Muscle layer of duodenum (tissue), 2 donors: Measurements from ENCODE around the gene SIM1.

ENCODE experiments used
- H3K27ac ChIP-seq: one replicate; pipeline ENCODE4 v1.7.0; 2013; ENCODE audit warnings: mild to moderate bottlenecking, low read length
- H3K27me3 ChIP-seq: one replicate; pipeline ENCODE4 v1.7.0; 2013; ENCODE audit warnings: low read depth, mild to moderate bottlenecking, control low read depth, low read length
- H3K36me3 ChIP-seq, 2 donors: one replicate each; pipeline ENCODE4 v1.7.0; 2013; ENCODE audit warnings: low read length in 2 of 2, control low read depth in 1 of 2, mild to moderate bottlenecking in 1 of 2; ENCODE audit not compliant: insufficient read depth in 2 of 2, control insufficient read depth in 1 of 2
- H3K4me1 ChIP-seq, 2 donors: one replicate each; pipeline ENCODE4 v1.7.0; 2013; ENCODE audit warnings: low read length in 2 of 2, mild to moderate bottlenecking in 2 of 2, control low read depth in 1 of 2, moderate library complexity in 1 of 2; ENCODE audit not compliant: insufficient read depth in 2 of 2, control insufficient read depth in 1 of 2
- H3K4me3 ChIP-seq, 2 donors: one replicate each; pipeline ENCODE4 v1.7.0; 2013; ENCODE audit warnings: low read length in 2 of 2, low read depth in 1 of 2, mild to moderate bottlenecking in 1 of 2
- H3K9me3 ChIP-seq, 2 donors: one replicate each; pipeline ENCODE4 v1.7.0; 2013; ENCODE audit warnings: low read length in 2 of 2, control low read depth in 1 of 2, mild to moderate bottlenecking in 1 of 2; ENCODE audit not compliant: control insufficient read depth in 1 of 2
- donor health status: healthy.

The SIM1 gene

GRCh38 chr6:100487638-100488037 is 22.9 kb upstream of the SIM1 start:
- H3K27me3 ChIP-seq = no peaks in the 10 kb centered on the region

DNA sequence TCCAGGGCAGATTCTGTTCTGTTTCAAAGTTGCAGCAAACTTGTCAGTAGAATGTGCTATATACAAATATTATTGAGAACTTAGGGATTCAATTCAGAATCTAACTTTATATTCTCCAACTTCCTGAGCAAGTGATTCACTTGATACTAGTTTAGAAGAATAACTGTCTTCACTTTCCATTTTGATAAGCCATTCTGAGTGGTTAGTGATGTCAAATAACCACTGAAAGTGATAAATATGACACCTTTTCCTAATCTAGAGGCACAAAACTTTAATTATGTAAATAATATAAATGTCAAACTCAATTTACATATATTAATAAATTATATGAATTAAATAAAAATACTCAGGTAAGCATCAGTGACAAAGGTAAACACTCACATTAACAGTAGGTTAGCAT is 20.5 kb upstream of the SIM1 start:
- Histone ChIP-seq H3K27me3 (no peaks in the 10 kb centered on the region), H3K36me3 (no peaks in the 10 kb centered on the region), H3K4me3 (no peak overlapping the region), H3K27ac (no peak overlapping the region), H3K4me1 (no peaks in the 10 kb centered on the region), H3K9me3 (no peaks in the 10 kb centered on the region)

More at GRCh38 chr6:100487638-100488037, 22.9 kb upstream of the SIM1 start:
- H3K36me3 ChIP-seq = no peaks in the 10 kb centered on the region
- no peak overlapping the region for H3K27ac ChIP-seq
- no peak overlapping the region for H3K4me3 ChIP-seq
- H3K9me3 ChIP-seq = no peaks in the 10 kb centered on the region
- H3K4me1 ChIP-seq = no peaks in the 10 kb centered on the region

GRCh38 chr6:100484474-100484873 is 19.8 kb upstream of the SIM1 start:
- H3K27ac ChIP-seq = no peak overlapping the region
- H3K4me3 ChIP-seq = no peak overlapping the region
- H3K36me3 ChIP-seq = no peaks in the 10 kb centered on the region
- H3K27me3 ChIP-seq = no peaks in the 10 kb centered on the region
- no peaks in the 10 kb centered on the region for H3K4me1 ChIP-seq
- no peaks in the 10 kb centered on the region for H3K9me3 ChIP-seq

GRCh38 chr6:100482698-100483097 is 18.0 kb upstream of the SIM1 start:
- no peaks in the 10 kb centered on the region for H3K36me3 ChIP-seq
- H3K27me3 ChIP-seq = no peaks in the 10 kb centered on the region
- no peak overlapping the region for H3K27ac ChIP-seq
- H3K4me1 ChIP-seq = no peaks in the 10 kb centered on the region
- no peak overlapping the region for H3K4me3 ChIP-seq
- no peaks in the 10 kb centered on the region for H3K9me3 ChIP-seq

GRCh38 chr6:100479179-100480035 is 14.7 kb upstream of the SIM1 start:
- Histone ChIP-seq H3K9me3 (no peaks in the 10 kb centered on the region), H3K27ac (no peak overlapping the region), H3K4me1 (no peaks in the 10 kb centered on the region), H3K36me3 (no peaks in the 10 kb centered on the region), H3K27me3 (no peaks in the 10 kb centered on the region), H3K4me3 (no peak overlapping the region)

- Histone ChIP-seq H3K9me3 (no peaks in the 10 kb centered on the region), H3K36me3 (no peaks in the 10 kb centered on the region), H3K27ac (no peak overlapping the region), H3K4me3 (no peak overlapping the region), H3K27me3 (peaks cover 10% of the 10 kb centered on the region), H3K4me1 (no peaks in the 10 kb centered on the region)
Measured at GRCh38 chr6:100475554-100476320, 11.0 kb upstream of the SIM1 start.

GRCh38 chr6:100473182-100473581 is 8.5 kb upstream of the SIM1 start:
- Histone ChIP-seq H3K36me3 (no peaks in the 10 kb centered on the region), H3K4me1 (no peaks in the 10 kb centered on the region), H3K4me3 (no peak overlapping the region), H3K27me3 (peaks cover 23% of the 10 kb centered on the region), H3K27ac (no peak overlapping the region), H3K9me3 (no peaks in the 10 kb centered on the region)

DNA sequence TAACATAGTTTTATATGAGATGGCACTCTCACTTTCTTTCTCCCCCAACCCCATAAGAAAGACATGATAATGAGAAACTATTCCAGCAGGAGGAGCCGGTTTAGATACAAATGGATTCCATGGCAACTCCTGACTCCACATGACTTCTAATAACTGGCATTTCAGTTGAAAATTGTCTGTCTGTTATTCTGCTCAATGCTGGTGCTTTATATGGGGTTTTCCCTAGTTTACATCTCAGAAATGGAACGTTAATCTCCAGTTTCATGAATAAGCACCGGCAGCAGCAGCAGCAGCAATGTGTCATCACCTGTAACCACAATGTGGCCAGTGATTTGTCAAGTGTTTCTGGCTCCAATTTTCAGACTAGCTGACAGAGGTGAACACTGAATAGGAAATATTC is 8.0 kb upstream of the SIM1 start:
- H3K27ac ChIP-seq = no peak overlapping the region
- H3K4me3 ChIP-seq = no peak overlapping the region
- no peaks in the 10 kb centered on the region for H3K9me3 ChIP-seq
- H3K36me3 ChIP-seq = no peaks in the 10 kb centered on the region
- peaks cover 27% of the 10 kb centered on the region for H3K27me3 ChIP-seq
- H3K4me1 ChIP-seq = no peaks in the 10 kb centered on the region

DNA sequence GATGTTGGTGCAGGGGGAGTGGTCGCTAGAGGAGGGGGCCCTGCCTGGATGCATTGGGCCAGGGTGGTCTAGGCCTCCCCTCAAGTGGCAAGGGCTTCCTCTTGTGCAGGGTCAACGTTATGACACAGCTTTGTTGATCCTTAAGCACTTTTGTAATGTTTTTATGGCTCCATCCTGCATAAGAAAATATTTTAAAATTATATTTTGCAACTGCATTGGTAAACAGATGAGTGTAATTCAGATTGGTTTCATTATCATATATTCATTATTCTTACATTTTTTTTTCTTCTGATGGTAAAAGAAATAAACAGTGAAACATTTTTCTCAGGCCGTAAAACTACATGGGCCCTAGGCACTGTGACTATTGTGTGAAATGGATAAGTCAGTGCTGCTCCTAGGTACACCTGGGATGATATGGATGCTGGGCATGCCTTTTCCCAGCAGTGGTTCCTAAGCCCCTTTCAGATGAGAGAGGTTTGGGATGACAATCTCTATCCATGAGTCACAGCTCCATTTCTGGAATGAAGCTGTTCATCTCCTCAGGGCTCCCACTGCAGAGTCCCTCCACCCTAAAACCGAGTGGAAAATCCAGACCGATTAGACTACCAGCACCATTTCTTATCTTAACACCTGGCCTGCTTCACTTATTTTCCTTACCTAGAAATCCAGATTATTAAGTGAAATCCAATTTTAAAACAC is 5.8 kb upstream of the SIM1 start:
- Histone ChIP-seq H3K9me3 (no peaks in the 10 kb centered on the region), H3K4me1 (peaks cover 0 to 3% of the 10 kb centered on the region in 2 donors), H3K36me3 (no peaks in the 10 kb centered on the region), H3K27me3 (peaks cover 48% of the 10 kb centered on the region), H3K4me3 (no peak overlapping the region), H3K27ac (no peak overlapping the region)

DNA sequence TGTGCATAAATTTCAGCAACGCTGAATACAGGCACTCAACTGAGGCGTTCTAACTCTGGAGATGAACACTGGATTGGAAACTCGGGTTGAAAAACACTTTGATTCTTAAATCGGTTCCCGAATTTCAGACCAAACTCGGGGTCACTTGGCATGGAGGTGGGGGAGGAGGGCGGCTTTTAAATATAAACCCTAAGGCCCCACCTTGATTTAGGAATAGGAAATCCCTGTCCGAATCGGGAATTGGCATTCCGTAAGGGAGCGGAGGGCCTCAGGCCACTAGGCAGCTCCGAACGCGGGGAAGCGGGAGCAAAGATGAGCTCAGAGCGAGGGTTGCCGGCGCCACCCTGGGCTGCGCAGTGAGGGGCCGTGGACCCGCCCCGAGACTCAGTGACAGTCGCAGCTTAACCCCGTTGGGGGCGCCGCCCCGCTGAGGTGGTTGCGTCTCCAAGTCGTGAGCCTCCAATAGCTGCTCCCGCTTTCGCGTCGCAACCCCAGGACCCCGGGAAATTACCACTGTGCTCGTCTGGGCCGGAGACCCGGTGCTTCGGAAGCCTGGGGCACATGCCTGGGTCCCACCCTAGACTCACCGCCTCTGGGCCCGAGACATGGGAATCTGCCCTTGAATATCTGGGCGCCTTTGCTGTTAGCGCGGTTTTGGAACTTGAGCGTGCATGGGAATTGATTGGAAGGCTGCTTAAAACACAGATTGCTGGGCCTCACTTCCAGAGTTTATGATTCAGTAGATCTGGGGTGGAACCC is 4.6 kb upstream of the SIM1 start:
- no peaks in the 10 kb centered on the region for H3K9me3 ChIP-seq
- peaks cover 0 to 15% of the 10 kb centered on the region in 2 donors for H3K4me1 ChIP-seq
- H3K27me3 ChIP-seq = peaks cover 61% of the 10 kb centered on the region
- no peaks in the 10 kb centered on the region for H3K36me3 ChIP-seq
- no peak overlapping the region for H3K4me3 ChIP-seq
- H3K27ac ChIP-seq = no peak overlapping the region
